ENCODE measurements around the gene XRN2.

GRCh38 chr20:21357844-21358243 lies 54.7 kb downstream of the XRN2 start:
- TF ChIP-seq POLR2AphosphoS5 (IDR thresholded peaks at IDR 0.05; ENCODE audit: low read depth, low read length) (no peak), ZNF274 (CRISPR knock-in tag; IDR thresholded peaks at IDR 0.05) (no peak), ZBED4 (CRISPR knock-in tag; IDR thresholded peaks at IDR 0.05; ENCODE audit: borderline replicate concordance) (no peak), IRF9 (CRISPR knock-in tag; IDR thresholded peaks at IDR 0.05; ENCODE audit: borderline replicate concordance) (no peak), CTCF (CRISPR knock-in tag; IDR thresholded peaks at IDR 0.05) (no peak), LRRFIP1 (CRISPR knock-in tag; conservative IDR thresholded peaks at IDR 0.05) (no peak), IRF1 (CRISPR knock-in tag; IDR thresholded peaks at IDR 0.05; ENCODE audit: low read depth) (no peak), AFF4 (CRISPR knock-in tag; IDR thresholded peaks at IDR 0.05) (no peak), ZNF839 (CRISPR knock-in tag; IDR thresholded peaks at IDR 0.05; ENCODE audit: borderline replicate concordance) (no peak), ZBTB21 (CRISPR knock-in tag; IDR thresholded peaks at IDR 0.05) (no peak; the same call in 1 of the 2 replicates), PHF21A (CRISPR knock-in tag; IDR thresholded peaks at IDR 0.05) (no peak), ZNF619 (CRISPR knock-in tag; IDR thresholded peaks at IDR 0.05) (no peak), BRCA1 (CRISPR knock-in tag; IDR thresholded peaks at IDR 0.05) (no peak), CREBL2 (CRISPR knock-in tag; IDR thresholded peaks at IDR 0.05; ENCODE audit: borderline replicate concordance) (no peak)

Measured in HepG2 (cell line).